DOHH2 (cell line): ENCODE data around the gene YIPF2.

Experiments used
- H3F3A ChIP-seq: fragments of 200-600 bp; sonication (generic), shearing (Covaris generic); 2 replicates; pipeline ENCODE4 v1.6.0; 2016; ENCODE audit warnings: antibody characterized with exemption, mild to moderate bottlenecking; ENCODE audit not compliant: control insufficient read depth, insufficient read depth
- H3K27ac ChIP-seq: fragments of 200-600 bp; sonication (generic); 2 replicates; pipeline ENCODE4 v1.5.1; 2014; ENCODE audit warnings: low read depth, mild to moderate bottlenecking, low read length, moderate library complexity
- H3K27me3 ChIP-seq: fragments of 200-600 bp; sonication (generic); 2 replicates; pipeline ENCODE4 v1.6.1; 2014; ENCODE audit warnings: mild to moderate bottlenecking, low read length, mixed read lengths; ENCODE audit not compliant: control insufficient read depth
- H3K36me3 ChIP-seq: fragments of 200-600 bp; sonication (generic); 2 replicates; pipeline ENCODE4 v1.6.1; 2014; ENCODE audit warnings: mild to moderate bottlenecking, low read length, moderate library complexity, mixed read lengths; ENCODE audit not compliant: control insufficient read depth
- H3K4me1 ChIP-seq: fragments of 200-600 bp; sonication (generic); 2 replicates; pipeline ENCODE4 v1.6.1; 2014; ENCODE audit warnings: mild to moderate bottlenecking, low read length, mixed read lengths; ENCODE audit not compliant: control insufficient read depth
- H3K4me2 ChIP-seq: fragments of 200-600 bp; sonication (generic); 2 replicates; pipeline ENCODE4 v1.6.0; 2014; ENCODE audit warnings: mild to moderate bottlenecking, low read length, moderate library complexity
- H3K4me3 ChIP-seq: fragments of 200-600 bp; sonication (generic); 2 replicates; pipeline ENCODE4 v1.5.1; 2014; ENCODE audit warnings: mild to moderate bottlenecking, low read length, mixed read lengths
- H3K79me2 ChIP-seq: fragments of 200-600 bp; sonication (generic); 2 replicates; pipeline ENCODE4 v1.6.1; 2014; ENCODE audit warnings: mild to moderate bottlenecking, low read length, mixed read lengths; ENCODE audit not compliant: control insufficient read depth
- H3K9me2 ChIP-seq: fragments of 200-600 bp; sonication (generic); replicated peaks from 2 replicates; pipeline ENCODE4 v1.6.1; 2014; ENCODE audit warnings: mild to moderate bottlenecking, low read length, mixed read lengths; ENCODE audit not compliant: control insufficient read depth
- H3K9me3 ChIP-seq: fragments of 200-600 bp; sonication (generic); 2 replicates; pipeline ENCODE4 v1.6.1; 2014; ENCODE audit warnings: antibody characterized with exemption, low read length, mixed read lengths; ENCODE audit not compliant: control insufficient read depth, insufficient read depth
- H4K20me1 ChIP-seq: fragments of 200-600 bp; sonication (generic); 2 replicates; pipeline ENCODE4 v1.6.0; 2014; ENCODE audit warnings: low read depth, mild to moderate bottlenecking, antibody characterized with exemption, low read length, moderate library complexity; ENCODE audit not compliant: control insufficient read depth, insufficient read depth
- CTCF ChIP-seq: fragments of 200-600 bp; sonication (generic); IDR thresholded peaks from one replicate; pipeline ENCODE4 v1.5.1; 2014; ENCODE audit warnings: antibody characterized with exemption, mild to moderate bottlenecking, low read depth, low read length; ENCODE audit not compliant: poor library complexity, severe bottlenecking
- EZH2phosphoT487 ChIP-seq: fragments of 200-600 bp; sonication (generic); IDR thresholded peaks from 2 replicates; pipeline ENCODE4 v1.6.1; 2017; ENCODE audit warnings: borderline replicate concordance, mild to moderate bottlenecking, antibody characterized with exemption, low read length, moderate library complexity, mixed read lengths

Gene YIPF2

GRCh38 chr19:10916602-10917001 is 11.8 kb downstream of the YIPF2 start:
- Histone ChIP-seq H3K4me2 (no peak overlapping the region), H3K27me3 (no peaks in the 10 kb centered on the region), H3K79me2 (no peaks in the 10 kb centered on the region), H3K27ac (no peak overlapping the region), H3K4me3 (no peak overlapping the region), H4K20me1 (no peaks in the 10 kb centered on the region), H3K9me3 (no peaks in the 10 kb centered on the region), H3K36me3 (peaks cover 68% of the 10 kb centered on the region), H3F3A (no peaks in the 10 kb centered on the region; the same call in 1 of the 2 replicates), H3K4me1 (no peaks in the 10 kb centered on the region), H3K9me2 (no peaks in the 10 kb centered on the region)
- no peak for TF ChIP-seq CTCF
- TF ChIP-seq EZH2phosphoT487, result no peak

DNA sequence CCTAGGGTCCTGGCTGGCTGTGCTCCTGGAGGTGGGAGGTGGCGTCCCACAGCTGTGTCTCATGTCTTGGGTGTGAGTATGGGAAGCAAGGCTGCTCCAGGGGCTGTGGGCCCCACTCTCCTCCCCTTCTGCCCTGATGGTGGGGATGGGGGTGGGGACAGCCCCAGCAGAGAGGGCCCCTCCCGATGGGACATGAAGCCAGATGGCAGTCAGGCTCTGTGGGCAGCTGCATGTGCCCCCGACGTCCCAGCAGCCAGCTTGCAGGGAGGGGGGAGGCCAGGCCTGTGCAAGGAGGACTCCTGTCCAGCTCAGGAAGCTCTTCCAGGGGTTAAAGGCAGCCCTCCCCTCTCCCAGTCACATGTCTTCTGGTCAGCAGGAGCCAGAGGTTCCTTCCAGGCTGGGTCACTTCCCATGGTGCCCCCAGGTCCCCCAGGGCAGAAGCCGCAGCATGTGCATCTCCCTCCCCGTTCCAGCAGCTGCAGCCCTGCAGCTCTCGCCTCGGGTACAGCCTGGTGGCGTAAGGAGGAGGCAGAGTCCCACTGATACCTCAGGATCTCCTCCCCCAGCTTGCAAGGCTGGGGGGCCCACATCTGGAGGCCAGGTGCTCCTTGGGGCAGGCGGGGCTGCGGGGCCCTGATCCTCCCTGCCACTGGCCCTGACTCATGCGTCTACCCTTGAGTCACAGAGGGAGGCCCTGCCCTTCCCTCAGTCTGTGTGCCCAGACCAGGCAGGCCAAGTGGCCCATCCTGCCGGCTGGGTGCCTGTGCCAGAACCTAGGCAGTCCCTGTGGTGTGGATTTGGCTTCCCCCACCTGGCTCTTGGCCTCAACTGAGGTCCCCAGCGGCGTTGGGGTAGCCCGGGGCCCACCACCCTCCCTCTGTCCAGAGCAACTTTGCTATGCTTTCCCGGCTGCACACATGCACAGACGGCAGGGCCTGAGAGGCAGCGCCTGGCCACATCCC is 13.0 kb downstream of the YIPF2 start:
- H3K4me2 ChIP-seq, result no peak overlapping the region
- H3K27ac ChIP-seq, result no peak overlapping the region
- H3K4me1 ChIP-seq, result no peaks in the 10 kb centered on the region
- H3K36me3 ChIP-seq, result peaks cover 63% of the 10 kb centered on the region
- H3K9me3 ChIP-seq, result no peaks in the 10 kb centered on the region
- no peaks in the 10 kb centered on the region for H3K9me2 ChIP-seq
- H3F3A ChIP-seq, result no peaks in the 10 kb centered on the region; the same call in 1 of the 2 replicates
- H3K27me3 ChIP-seq, result no peaks in the 10 kb centered on the region
- no peaks in the 10 kb centered on the region for H3K79me2 ChIP-seq
- no peak overlapping the region for H3K4me3 ChIP-seq
- TF ChIP-seq EZH2phosphoT487 (no peak), CTCF (no peak)
- no peaks in the 10 kb centered on the region for H4K20me1 ChIP-seq

GRCh38 chr19:10913716-10914340 is 14.6 kb downstream of the YIPF2 start:
- Histone ChIP-seq H3K4me3 (no peak overlapping the region), H3K9me2 (no peaks in the 10 kb centered on the region), H3F3A (no peaks in the 10 kb centered on the region; the same call in 1 of the 2 replicates), H3K9me3 (no peaks in the 10 kb centered on the region), H3K36me3 (peaks cover 56% of the 10 kb centered on the region), H3K27ac (no peak overlapping the region), H3K4me2 (no peak overlapping the region), H3K79me2 (no peaks in the 10 kb centered on the region), H3K27me3 (no peaks in the 10 kb centered on the region), H3K4me1 (no peaks in the 10 kb centered on the region), H4K20me1 (no peaks in the 10 kb centered on the region)
- TF ChIP-seq CTCF, result no peak
- TF ChIP-seq EZH2phosphoT487, result no peak
